ENCODE results near the gene IL31RA.

GRCh38 chr5:55923865-55924500 is 72.8 kb downstream of the IL31RA start:
- TF ChIP-seq CTCF (IDR thresholded peaks at IDR 0.05): no peak
- TF ChIP-seq POLR2A (IDR thresholded peaks at IDR 0.05): no peak

Measured in uterus (tissue), 2 donors.